ENCODE results near the gene PKD1.
A peak's percentile ranks its signal among the peaks of the same experiment; 100 is the strongest.
"Not testable (repeated sequence)": the region's sequence is repeated elsewhere in the genome, so short reads cannot be mapped to it uniquely, and the experiment has no call there.

The PKD1 gene

DNA sequence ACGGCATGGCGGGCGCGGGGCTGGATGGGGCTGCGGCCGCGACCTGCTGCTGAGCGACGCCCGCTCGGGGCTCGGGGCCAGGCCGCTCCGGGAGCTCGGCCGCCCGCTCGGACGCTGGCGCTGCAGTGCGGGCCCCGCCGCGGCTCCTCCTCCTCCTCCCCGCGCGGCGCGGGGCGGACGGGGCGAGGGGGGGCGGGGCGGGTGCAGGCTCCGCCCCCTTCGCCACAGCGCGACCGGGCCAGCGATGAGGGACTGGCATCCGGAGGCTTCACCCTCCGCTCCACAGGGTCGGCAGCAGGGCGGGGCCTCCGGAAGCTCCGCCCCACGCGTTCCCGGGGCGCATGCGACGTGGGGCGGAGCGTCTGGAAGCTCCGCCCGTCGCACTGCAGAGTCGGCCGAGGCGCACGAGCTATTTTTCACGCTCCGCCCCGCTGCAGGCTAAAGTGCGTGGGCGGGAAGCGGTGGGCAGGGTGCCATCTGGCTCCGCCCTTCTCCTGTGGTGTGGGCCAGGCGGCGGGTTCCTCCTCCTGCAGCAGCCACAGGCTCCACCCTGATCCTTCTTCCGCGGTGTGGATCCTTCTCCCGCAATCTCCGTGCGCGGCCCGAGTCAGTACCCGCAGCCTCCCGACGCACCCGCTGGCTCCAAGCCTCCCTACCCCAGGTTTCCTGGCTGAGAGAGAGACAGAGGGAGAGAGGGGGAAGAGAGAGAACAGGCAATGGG is at the start of gene PKD1:
PKD1 (minus strand) TSS at position 129 of the 721 bp plus-strand sequence. CDS start 209 bp downstream, outside the sequence.
- DNase-seq (ENCODE audit: low read depth, low spot score), result peak; percentile 97
- in situ Hi-C loops (cut with HindIII; ENCODE audit: low sequenced_read_pairs), result not testable (repeated sequence)
- peak within 1 kb of the TSS; percentile 51 for H3K4me3 ChIP-seq (ENCODE audit: low read depth, low read length)

DNA sequence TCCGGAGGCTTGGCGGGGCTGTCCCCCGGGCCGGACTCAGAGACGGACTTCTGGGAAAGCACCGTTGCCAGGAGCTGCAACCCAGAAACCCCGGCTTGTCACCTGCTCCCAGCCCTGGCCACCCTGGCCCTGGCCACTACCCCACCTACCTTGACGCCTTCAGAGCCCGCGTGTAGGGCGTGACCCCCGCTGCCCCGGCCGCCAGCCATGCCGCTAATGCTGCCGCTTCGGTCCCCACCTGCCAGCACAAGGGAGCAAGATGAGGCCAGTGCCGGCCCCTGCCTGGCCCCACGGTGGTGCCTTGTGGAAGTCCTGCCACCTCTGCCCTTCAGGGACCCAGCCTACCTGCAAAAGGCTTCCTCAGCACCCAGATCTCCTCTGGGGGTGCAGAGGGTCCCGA is 49.3 kb upstream of the PKD1 start:
- no peak for DNase-seq (ENCODE audit: low read depth, low spot score)
- H3K4me3 ChIP-seq (ENCODE audit: low read depth, low read length), result no peak overlapping the region
- in situ Hi-C loops (cut with HindIII; ENCODE audit: low sequenced_read_pairs), result no loop called here
- TF ChIP-seq, protein P1, sequence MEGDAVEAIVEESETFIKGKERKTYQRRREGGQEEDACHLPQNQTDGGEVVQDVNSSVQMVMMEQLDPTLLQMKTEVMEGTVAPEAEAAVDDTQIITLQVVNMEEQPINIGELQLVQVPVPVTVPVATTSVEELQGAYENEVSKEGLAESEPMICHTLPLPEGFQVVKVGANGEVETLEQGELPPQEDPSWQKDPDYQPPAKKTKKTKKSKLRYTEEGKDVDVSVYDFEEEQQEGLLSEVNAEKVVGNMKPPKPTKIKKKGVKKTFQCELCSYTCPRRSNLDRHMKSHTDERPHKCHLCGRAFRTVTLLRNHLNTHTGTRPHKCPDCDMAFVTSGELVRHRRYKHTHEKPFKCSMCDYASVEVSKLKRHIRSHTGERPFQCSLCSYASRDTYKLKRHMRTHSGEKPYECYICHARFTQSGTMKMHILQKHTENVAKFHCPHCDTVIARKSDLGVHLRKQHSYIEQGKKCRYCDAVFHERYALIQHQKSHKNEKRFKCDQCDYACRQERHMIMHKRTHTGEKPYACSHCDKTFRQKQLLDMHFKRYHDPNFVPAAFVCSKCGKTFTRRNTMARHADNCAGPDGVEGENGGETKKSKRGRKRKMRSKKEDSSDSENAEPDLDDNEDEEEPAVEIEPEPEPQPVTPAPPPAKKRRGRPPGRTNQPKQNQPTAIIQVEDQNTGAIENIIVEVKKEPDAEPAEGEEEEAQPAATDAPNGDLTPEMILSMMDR (IDR thresholded peaks at IDR 0.05; ENCODE audit: low read depth, low read length), result no peak

DNA sequence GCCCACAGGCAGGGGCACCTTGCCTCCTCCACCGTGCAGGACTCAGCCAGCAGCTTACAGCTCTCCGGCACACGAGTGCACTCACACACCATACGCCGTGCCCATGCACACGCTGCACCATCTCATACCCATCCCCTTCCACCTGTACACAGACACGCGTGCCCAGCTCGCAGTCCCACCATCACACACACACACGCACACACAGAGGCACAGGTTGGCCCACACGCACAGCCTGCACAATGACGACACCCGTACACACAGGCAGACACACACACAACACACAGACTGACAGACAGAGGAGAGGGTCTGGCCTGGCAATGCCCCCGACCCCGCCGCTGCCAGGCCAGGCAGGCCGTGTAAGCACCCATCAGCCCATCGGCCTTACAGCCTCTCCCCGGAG is 48.6 kb upstream of the PKD1 start:
- H3K4me3 ChIP-seq (ENCODE audit: low read depth, low read length), result no peak overlapping the region
- DNase-seq (ENCODE audit: low read depth, low spot score), result no peak
- in situ Hi-C loops (cut with HindIII; ENCODE audit: low sequenced_read_pairs), result no loop called here

DNA sequence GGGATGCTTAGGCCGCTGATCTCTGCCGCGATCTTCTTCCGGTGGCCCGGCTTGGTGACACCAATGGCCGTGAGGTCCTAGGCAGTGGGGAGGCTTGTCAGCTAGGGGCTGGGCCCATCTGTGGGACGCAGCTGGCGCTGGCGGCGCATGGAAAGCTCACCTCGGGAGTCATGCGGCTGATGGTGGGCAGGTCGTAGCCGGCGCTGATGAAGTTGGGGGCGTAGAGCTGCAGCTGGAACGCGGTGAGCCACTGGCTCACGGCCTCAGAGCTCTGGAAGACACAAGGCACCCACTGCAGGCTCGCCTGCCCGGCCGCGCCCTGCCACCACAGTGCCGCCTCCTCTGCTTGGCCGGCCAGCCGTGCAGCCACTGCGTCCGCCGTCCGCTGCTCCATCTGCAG is 48.0 kb upstream of the PKD1 start:
- H3K4me3 ChIP-seq (ENCODE audit: low read depth, low read length), result no peak overlapping the region
- TF ChIP-seq, protein P1 (IDR thresholded peaks at IDR 0.05; ENCODE audit: low read depth, low read length), result no peak
- in situ Hi-C loops (cut with HindIII; ENCODE audit: low sequenced_read_pairs), result no loop called here
- no peak for DNase-seq (ENCODE audit: low read depth, low spot score)

More for the DNA sequence above, 48.6 kb upstream of the PKD1 start:
- TF ChIP-seq, protein P1 (IDR thresholded peaks at IDR 0.05; ENCODE audit: low read depth, low read length), result no peak

DNA sequence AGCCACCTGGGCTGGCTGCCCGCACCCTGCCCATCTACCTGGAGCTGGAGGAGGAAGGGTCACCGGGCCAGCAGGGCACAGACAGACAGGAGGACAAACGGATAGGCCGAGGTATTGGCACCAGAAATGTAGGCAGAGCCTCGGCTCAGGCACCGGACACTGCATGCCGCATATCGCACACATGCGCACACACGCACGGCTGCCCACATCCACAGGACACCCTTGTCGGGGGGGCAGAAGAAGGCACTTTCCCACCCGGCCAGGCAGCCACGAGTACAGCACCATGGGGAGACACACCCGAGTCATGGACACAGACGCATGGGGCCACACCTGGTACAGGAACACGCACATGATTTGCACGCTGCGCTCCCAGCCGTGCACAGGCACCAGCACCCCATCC is 46.3 kb upstream of the PKD1 start:
- TF ChIP-seq, protein P1 (IDR thresholded peaks at IDR 0.05; ENCODE audit: low read depth, low read length), result no peak
- no peak for DNase-seq (ENCODE audit: low read depth, low spot score)
- no peak overlapping the region for H3K4me3 ChIP-seq (ENCODE audit: low read depth, low read length)
- in situ Hi-C loops (cut with HindIII; ENCODE audit: low sequenced_read_pairs), result no loop called here

DNA sequence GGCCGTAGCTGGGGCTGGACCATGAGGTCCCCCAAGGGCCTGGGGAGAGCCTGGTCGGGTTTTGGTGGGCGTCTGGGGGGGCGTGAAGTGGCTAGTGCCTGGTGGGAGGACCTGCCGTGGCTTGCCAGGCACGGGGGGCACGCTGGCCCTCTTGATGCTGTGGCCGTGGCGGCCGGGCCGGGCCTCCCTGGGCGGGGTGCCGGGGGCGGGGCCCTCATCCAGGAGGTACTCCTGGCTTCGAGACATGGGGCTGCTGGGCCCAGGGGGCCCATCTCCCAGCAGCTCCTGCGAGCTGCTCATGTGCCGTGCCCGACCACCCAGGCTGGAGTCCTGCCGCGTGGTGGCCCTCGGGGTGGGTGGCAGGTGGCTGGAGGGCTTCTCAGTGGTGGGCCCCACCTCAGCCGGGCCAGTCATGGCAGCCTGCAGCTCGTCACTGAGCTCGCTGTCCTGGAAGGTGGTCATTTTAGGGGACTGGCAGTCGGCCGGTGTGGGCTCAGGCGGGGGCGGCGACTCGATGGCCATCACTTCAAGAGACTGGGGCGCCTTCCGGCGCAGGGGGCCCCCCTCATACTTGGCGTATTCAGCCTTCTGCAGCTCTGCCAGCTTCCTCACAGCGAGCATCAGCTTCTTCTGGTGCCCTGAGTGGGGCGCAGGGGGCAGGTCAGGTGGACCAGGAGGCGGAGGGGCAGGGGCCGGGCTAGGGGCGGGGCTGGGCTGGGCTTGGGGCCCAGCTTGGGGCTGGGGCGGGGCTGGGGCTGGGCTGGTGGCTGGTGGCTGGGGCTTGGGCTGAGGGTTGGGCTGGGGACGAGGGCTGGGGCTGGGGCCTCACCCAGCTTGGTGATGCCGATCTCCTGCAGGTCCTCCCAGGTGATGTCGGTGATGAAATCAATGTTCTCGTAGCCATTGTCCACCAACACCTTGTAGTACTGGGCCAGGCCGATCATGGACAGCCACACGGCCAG is 45.5 kb upstream of the PKD1 start:
- no peak overlapping the region for H3K4me3 ChIP-seq (ENCODE audit: low read depth, low read length)
- in situ Hi-C loops (cut with HindIII; ENCODE audit: low sequenced_read_pairs), result no loop called here
- TF ChIP-seq, protein P1 (IDR thresholded peaks at IDR 0.05; ENCODE audit: low read depth, low read length), result no peak
- no peak for DNase-seq (ENCODE audit: low read depth, low spot score)

DNA sequence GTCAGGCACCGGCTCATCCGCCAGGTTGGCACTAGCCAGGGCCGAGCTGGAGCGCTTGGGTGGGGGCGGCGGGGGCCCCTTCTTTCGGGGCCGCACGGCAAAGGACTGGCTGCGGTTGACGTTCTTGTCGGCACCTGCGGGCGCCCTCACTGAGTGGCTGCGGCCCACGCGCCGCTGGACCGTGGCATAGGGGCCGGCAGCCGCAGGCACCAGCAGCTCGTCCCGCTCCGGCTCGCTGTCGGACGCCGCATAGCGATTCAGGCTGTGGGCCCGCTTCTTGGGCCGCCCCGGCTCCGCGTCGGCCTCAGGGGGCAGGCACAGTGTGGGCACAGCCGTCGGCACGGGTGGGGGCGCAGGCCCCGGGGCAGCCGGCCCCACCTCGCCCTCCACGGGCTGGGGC is 44.8 kb upstream of the PKD1 start:
- no peak for DNase-seq (ENCODE audit: low read depth, low spot score)
- H3K4me3 ChIP-seq (ENCODE audit: low read depth, low read length), result no peak overlapping the region
- TF ChIP-seq, protein P1 (IDR thresholded peaks at IDR 0.05; ENCODE audit: low read depth, low read length), result no peak
- in situ Hi-C loops (cut with HindIII; ENCODE audit: low sequenced_read_pairs), result no loop called here
